HG03457 (cell line): ENCODE results near the gene CYP1A2.

ENCODE experiments used
- ATAC-seq: cut with Tn5 transposase; IDR thresholded peaks from one replicate; pipeline ENCODE4 v1.9.1; 2021; ENCODE audit warnings: moderate number of reproducible peaks; ENCODE audit not compliant: unreplicated experiment

Gene CYP1A2

GRCh38 chr15:74788683-74789151, 40.1 kb downstream of the CYP1A2 start:
- peak; percentile 24 for ATAC-seq

- ATAC-seq = no peak
These were observed 40.6 kb downstream of the CYP1A2 start for GRCh38 chr15:74789171-74789631.

GRCh38 chr15:74789741-74790079, 41.1 kb downstream of the CYP1A2 start:
- ATAC-seq = no peak

- ATAC-seq = no peak
These were observed 41.7 kb downstream of the CYP1A2 start for GRCh38 chr15:74790080-74790916.

- no peak for ATAC-seq
These were observed 42.4 kb downstream of the CYP1A2 start for GRCh38 chr15:74791007-74791406.

- no peak for ATAC-seq
These were observed 43.0 kb downstream of the CYP1A2 start for GRCh38 chr15:74791667-74792066.

- ATAC-seq = no peak
These were observed 43.8 kb downstream of the CYP1A2 start for GRCh38 chr15:74792227-74793016.

GRCh38 chr15:74793135-74794028, 44.7 kb downstream of the CYP1A2 start:
- no peak for ATAC-seq

- no peak for ATAC-seq
These were observed 45.8 kb downstream of the CYP1A2 start for GRCh38 chr15:74794248-74794969.

- ATAC-seq = no peak
These were observed 46.3 kb downstream of the CYP1A2 start for GRCh38 chr15:74794970-74795349.

GRCh38 chr15:74795966-74796625, 47.5 kb downstream of the CYP1A2 start:
- ATAC-seq = no peak

- no peak for ATAC-seq
These were observed 50.0 kb downstream of the CYP1A2 start for GRCh38 chr15:74798388-74799254.

- ATAC-seq = no peak
These were observed 50.7 kb downstream of the CYP1A2 start for GRCh38 chr15:74799255-74799855.

GRCh38 chr15:74799856-74800558, 51.4 kb downstream of the CYP1A2 start:
- ATAC-seq = no peak

- no peak for ATAC-seq
These were observed 52.0 kb downstream of the CYP1A2 start for GRCh38 chr15:74800559-74801094.

- ATAC-seq = no peak
These were observed 52.8 kb downstream of the CYP1A2 start for GRCh38 chr15:74801311-74801997.

GRCh38 chr15:74802290-74802689, 53.6 kb downstream of the CYP1A2 start:
- no peak for ATAC-seq
